Measurements from ENCODE around the gene ZNF71.

Gene ZNF71

DNA sequence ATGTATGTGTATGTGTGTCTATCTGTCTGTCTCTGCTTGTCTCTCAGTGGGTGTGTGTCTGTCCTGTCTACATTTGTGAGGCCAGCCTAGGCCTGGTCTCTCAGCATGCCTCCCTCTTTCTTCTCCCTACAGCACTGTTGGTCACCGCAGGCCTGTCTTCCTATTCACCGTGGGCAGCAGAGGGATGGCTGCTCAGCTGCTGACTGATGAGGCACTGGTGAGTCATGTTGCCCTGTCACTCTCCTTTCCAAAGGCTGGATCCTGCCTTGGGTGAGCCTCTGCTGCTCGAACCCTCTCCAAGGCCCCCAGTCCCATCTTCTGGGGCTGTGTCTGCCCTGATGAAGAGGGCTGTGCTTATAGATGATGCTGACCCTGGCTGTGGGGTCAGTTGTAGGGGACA lies 6.3 kb downstream of the ZNF71 start:
- no peak for DNase-seq (ENCODE audit: low spot score)
- TF ChIP-seq, protein P1, sequence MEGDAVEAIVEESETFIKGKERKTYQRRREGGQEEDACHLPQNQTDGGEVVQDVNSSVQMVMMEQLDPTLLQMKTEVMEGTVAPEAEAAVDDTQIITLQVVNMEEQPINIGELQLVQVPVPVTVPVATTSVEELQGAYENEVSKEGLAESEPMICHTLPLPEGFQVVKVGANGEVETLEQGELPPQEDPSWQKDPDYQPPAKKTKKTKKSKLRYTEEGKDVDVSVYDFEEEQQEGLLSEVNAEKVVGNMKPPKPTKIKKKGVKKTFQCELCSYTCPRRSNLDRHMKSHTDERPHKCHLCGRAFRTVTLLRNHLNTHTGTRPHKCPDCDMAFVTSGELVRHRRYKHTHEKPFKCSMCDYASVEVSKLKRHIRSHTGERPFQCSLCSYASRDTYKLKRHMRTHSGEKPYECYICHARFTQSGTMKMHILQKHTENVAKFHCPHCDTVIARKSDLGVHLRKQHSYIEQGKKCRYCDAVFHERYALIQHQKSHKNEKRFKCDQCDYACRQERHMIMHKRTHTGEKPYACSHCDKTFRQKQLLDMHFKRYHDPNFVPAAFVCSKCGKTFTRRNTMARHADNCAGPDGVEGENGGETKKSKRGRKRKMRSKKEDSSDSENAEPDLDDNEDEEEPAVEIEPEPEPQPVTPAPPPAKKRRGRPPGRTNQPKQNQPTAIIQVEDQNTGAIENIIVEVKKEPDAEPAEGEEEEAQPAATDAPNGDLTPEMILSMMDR (IDR thresholded peaks at IDR 0.05; ENCODE audit: extremely low read depth, missing control alignments), result no peak

DNA sequence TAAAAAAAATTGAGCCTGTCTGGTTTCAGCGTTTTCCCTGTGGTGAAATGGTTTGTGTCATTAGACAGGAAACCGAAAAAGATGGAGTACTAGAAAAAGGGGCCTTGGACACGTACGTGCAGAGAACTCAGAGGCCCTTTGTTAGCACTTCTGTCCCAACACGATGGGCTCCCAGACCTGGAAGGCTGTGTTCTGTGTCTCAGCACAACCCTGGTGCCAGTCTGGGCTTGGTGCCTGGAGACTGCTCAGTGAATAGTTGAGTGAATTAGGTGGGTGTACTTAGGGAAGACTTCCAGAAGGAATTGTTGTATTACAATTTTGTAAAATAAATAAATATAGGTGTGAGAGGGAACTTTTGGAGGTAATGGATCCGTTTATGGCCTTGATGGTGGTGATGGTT lies 8.7 kb downstream of the ZNF71 start:
- TF ChIP-seq, protein P1 (IDR thresholded peaks at IDR 0.05; ENCODE audit: extremely low read depth, missing control alignments), result no peak
- DNase-seq (ENCODE audit: low spot score), result no peak

DNA sequence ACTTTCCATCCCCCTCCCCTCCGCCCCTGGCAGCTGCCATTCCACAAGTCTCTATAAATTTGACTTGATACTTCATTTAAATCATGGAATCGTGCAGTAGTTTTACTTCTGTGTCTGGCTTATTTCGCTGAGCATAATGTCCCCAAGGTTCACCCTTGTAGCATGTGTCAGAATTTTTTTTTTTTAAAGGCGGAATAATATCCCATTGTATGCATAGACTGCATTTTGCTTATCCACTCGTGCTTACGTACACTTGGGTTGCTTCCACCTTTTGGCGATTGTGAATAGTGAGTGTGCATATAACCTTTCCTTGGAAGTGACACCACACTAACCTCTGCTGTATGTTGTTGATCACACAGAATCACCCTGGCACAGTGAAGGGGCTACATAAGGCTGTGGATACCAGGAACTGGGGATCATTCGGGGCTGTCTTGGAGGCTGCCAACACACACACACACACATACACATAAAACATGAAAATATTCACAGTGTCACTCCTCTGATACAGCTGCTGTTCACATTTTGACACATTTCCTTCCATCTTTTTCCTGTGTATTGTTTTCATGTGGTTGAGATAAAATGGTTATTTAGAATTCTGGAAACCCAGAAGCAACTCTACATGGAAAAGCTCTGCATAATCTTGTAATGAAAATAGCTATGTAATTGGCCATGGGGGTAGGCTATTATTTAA lies 13.3 kb downstream of the ZNF71 start:
- no peak for DNase-seq (ENCODE audit: low spot score)
- TF ChIP-seq, protein P1 (IDR thresholded peaks at IDR 0.05; ENCODE audit: extremely low read depth, missing control alignments), result no peak

- no peak for DNase-seq (ENCODE audit: low spot score)
- TF ChIP-seq, protein P1 (IDR thresholded peaks at IDR 0.05; ENCODE audit: extremely low read depth, missing control alignments), result no peak
These were observed 16.2 kb downstream of the ZNF71 start for GRCh38 chr19:56611288-56611687.

GRCh38 chr19:56612737-56613136 lies 17.6 kb downstream of the ZNF71 start:
- DNase-seq (ENCODE audit: low spot score), result no peak

DNA sequence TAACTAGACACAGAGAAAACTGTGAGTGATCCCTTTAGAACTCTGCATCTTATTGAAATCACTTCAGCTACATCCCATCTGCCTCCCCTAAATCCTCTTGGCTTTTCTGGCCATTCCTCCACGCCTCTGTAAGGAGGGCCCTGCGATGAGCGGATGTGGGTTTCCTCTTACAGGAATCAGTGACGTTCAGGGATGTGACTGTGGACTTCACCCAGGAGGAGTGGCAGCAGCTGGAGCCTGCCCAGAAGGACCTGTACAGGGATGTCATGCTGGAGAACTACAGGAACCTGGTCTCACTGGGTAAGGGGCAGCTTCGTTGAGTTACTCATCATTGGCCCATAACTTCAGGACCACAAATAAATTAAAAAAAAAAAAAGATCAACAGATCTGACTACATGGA lies 18.5 kb downstream of the ZNF71 start:
- TF ChIP-seq, protein P1 (IDR thresholded peaks at IDR 0.05; ENCODE audit: extremely low read depth, missing control alignments), result no peak
- DNase-seq (ENCODE audit: low spot score), result no peak

More at GRCh38 chr19:56612737-56613136, 17.6 kb downstream of the ZNF71 start:
- TF ChIP-seq, protein P1 (IDR thresholded peaks at IDR 0.05; ENCODE audit: extremely low read depth, missing control alignments), result no peak

DNA sequence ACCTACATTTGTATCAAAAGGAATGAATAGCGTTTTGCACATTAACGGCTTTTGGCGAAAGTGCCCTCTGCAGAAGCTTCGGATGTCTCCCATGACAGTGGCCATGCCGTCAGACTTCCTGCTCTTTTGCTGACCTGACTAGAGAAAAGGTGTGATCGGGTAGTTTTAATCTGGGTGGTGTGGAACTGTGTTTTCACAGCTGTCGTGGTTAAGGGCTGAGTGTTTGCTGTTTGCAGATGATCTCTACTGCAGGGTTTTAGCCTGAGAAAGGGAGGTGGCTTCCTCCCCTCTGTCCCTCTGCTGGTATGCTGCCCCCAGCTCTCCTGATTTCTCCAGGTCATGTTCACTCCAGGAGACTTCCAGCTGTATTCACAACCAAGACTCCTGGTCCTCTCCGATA lies 22.4 kb downstream of the ZNF71 start:
- no peak for DNase-seq (ENCODE audit: low spot score)
- TF ChIP-seq, protein P1 (IDR thresholded peaks at IDR 0.05; ENCODE audit: extremely low read depth, missing control alignments), result no peak
